ENCODE measurements around the gene COL5A2.

COL5A2 gene

DNA sequence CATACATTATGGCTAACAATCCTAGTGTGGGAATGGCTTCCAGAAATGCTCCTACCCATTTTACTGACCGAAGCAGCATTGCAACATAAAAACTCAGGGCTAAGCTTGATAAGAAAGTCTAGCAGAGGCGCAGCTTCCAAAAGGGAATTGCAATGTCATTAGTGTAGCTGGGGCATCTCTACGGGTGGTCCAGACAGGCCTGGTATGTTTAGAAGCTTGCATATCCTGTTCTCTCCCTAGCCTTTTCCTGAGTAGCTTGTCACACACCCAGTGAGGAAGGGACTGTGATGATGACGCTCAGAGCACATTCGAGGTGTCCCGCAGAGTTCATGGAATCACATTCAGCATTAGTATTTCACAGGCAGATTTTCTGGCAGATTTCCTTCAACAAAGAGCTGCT, 38.0 kb upstream of the COL5A2 start:
- POLR2A ChIA-PET = no interaction called here
- TF ChIP-seq, protein P1, sequence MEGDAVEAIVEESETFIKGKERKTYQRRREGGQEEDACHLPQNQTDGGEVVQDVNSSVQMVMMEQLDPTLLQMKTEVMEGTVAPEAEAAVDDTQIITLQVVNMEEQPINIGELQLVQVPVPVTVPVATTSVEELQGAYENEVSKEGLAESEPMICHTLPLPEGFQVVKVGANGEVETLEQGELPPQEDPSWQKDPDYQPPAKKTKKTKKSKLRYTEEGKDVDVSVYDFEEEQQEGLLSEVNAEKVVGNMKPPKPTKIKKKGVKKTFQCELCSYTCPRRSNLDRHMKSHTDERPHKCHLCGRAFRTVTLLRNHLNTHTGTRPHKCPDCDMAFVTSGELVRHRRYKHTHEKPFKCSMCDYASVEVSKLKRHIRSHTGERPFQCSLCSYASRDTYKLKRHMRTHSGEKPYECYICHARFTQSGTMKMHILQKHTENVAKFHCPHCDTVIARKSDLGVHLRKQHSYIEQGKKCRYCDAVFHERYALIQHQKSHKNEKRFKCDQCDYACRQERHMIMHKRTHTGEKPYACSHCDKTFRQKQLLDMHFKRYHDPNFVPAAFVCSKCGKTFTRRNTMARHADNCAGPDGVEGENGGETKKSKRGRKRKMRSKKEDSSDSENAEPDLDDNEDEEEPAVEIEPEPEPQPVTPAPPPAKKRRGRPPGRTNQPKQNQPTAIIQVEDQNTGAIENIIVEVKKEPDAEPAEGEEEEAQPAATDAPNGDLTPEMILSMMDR (IDR thresholded peaks at IDR 0.05; ENCODE audit: insufficient read depth, low read length, missing control alignments) = no peak
- CTCF ChIA-PET = interaction anchor here (1.0 to 1.5 kb wide), 4 partner anchors 13 to 123 kb away, joined by 3 to 4 read pairs (median 3); no protein-coding TSS in a partner anchor
- H3K4me3 ChIP-seq (ENCODE audit: low read depth, low read length) = no peak overlapping the region
- peak; percentile 38 for DNase-seq (ENCODE audit: low read depth, low spot score)

DNA sequence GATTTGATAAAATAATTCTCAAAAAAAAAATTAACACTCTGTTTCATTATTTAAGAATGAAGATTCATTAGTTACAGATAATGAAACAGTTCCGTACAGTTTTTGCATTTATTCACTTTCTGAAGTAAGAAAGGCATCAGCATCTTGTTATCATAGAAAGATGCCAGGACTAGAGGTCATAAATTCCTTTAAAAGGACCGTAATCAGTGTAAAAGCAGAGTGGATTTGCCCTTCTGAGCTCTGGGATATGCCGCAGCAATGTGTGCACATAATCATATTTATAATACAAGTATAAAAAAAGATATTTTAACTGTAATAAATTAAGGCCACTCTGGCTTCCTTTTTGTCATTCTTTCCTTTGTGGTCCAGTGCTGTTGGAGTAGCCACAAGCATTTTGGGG, 37.5 kb upstream of the COL5A2 start:
- no peak for DNase-seq (ENCODE audit: low read depth, low spot score)
- TF ChIP-seq, protein P1 (IDR thresholded peaks at IDR 0.05; ENCODE audit: insufficient read depth, low read length, missing control alignments) = no peak
- POLR2A ChIA-PET = no interaction called here
- CTCF ChIA-PET = interaction anchor here (1.0 to 1.5 kb wide), 3 partner anchors 71 to 122 kb away, joined by 3 to 4 read pairs (median 3); no protein-coding TSS in a partner anchor
- no peak overlapping the region for H3K4me3 ChIP-seq (ENCODE audit: low read depth, low read length)

DNA sequence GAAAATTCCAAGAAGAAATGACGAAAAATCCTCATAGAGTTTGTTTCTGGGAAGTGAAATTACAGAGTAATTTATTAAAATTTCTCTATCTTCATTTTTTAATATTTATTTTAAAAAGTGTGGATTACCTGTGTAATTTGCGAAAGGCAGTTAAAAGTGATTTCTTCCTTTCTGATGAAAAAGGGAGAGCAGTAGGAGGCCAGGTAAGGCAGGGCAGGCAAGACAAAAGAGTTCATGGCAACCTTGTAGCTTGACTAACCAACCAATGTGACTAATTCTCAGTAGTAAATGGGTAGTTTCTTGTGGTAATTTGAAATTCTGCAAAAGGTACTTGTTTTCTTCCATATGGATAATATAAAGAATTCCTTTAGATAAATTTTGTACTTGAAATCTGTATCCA, 34.9 kb upstream of the COL5A2 start:
- ChIA-PET CTCF (interaction anchor here (1.0 kb wide), 1 partner anchor 32 kb away, joined by 3 read pairs; no protein-coding TSS in a partner anchor), POLR2A (no interaction called here)
- TF ChIP-seq, protein P1 (IDR thresholded peaks at IDR 0.05; ENCODE audit: insufficient read depth, low read length, missing control alignments) = no peak
- H3K4me3 ChIP-seq (ENCODE audit: low read depth, low read length) = no peak overlapping the region
- DNase-seq (ENCODE audit: low read depth, low spot score) = no peak

DNA sequence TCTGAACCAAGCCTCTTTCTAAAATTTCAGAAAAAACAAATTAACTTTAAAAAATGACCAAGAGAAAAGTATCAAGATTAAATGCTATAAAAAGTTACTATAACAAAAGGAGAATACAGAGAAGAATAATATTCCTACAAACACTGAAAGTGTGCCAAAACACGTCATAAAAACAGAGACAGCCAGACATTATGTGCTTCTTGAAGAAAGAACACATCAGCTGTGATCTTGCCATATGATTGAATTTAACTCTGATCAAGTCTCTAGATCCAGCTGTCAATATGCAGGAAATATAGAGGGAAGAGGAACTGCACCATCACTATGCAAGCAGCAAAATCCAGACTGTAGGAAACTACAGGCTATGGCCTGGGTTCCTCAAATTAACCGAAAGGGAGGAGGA, 33.7 kb upstream of the COL5A2 start:
- TF ChIP-seq, protein P1 (IDR thresholded peaks at IDR 0.05; ENCODE audit: insufficient read depth, low read length, missing control alignments) = no peak
- POLR2A ChIA-PET = no interaction called here
- H3K4me3 ChIP-seq (ENCODE audit: low read depth, low read length) = no peak overlapping the region
- DNase-seq (ENCODE audit: low read depth, low spot score) = no peak
- CTCF ChIA-PET = interaction anchor here (1.1 to 1.6 kb wide), 2 partner anchors 34 to 119 kb away, joined by 5 to 6 read pairs; partner anchors contain the start of gene COL5A2

DNA sequence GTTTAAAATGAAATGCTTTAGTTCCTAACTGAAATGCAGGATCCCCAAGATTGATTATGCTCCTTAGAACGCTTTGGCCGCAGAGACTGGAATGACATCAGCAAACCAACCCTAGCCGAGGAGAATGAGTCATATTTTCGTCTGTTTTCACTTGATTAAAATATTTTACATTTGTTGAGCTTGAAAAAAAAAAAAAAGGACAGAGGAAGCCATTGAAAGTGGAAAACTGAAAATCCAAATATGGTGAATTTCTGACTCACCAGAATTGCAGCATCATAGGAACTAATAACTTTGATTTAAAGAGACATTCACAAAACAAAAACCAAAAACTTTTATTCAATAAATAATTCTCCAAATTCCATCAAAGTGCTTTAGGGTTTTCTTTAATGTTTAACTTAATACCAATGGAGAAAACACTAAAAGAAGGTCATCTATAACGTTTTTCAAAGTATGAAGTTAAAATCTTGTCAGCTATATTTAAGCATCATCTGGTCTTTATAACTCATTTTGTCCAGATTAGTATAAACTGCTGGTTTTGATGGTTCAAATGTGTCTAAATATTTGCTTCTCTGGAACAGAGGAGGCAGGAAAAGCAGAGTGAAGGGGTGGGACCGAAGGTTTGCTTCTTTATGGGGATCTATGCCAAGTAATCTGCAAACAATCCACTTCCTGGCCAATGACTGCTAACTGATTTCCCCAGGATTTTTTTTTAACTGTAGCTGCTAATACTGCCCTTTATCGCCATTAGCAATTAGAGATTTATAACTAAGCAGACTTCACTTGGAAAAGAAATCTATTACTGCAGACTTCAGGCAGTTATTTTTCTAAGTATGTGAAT, 30.9 kb upstream of the COL5A2 start:
- peak overlapping the region; percentile 32 for H3K4me3 ChIP-seq (ENCODE audit: low read depth, low read length)
- peak; percentile 88 for DNase-seq (ENCODE audit: low read depth, low spot score)
- ChIA-PET POLR2A (interaction anchor here (0.6 to 1.1 kb wide), 2 partner anchors 27 to 32 kb away, joined by 3 read pairs; no protein-coding TSS in a partner anchor), CTCF (interaction anchor here (1.6 to 2.1 kb wide), 3 partner anchors 21 to 77 kb away, joined by 3 to 9 read pairs (median 9); partner anchors contain the start of gene COL5A2)
- TF ChIP-seq, protein P1 (IDR thresholded peaks at IDR 0.05; ENCODE audit: insufficient read depth, low read length, missing control alignments) = no peak

DNA sequence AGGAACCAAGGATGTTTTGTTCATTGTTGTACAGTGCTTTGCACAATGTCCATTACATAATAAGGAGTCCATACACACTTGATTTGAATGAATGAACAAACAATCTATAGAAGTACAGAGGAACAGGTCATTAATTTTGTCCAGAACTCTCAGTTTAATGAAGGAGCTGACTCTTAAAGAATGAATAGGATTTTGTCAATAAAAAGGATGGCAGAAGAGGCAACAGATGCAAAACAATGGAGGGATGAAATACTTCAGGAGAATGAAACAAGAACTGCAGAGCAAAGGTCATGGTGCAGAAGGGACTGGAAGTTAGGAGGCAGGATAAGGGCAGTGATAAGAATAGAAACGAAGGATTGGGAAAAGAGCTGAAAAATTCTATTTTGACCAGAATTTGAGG, 28.7 kb upstream of the COL5A2 start:
- CTCF ChIA-PET = interaction anchor here (0.9 to 2.1 kb wide), 5 partner anchors 29 to 114 kb away, joined by 3 to 9 read pairs (median 4); partner anchors contain the start of gene COL5A2
- POLR2A ChIA-PET = interaction anchor here (0.8 kb wide), 1 partner anchor 33 kb away, joined by 3 read pairs; no protein-coding TSS in a partner anchor
- no peak for DNase-seq (ENCODE audit: low read depth, low spot score)
- no peak overlapping the region for H3K4me3 ChIP-seq (ENCODE audit: low read depth, low read length)
- TF ChIP-seq, protein P1 (IDR thresholded peaks at IDR 0.05; ENCODE audit: insufficient read depth, low read length, missing control alignments) = no peak

All from AG04449 (cell line).